ENCODE measurements around the gene FAM184A. TPM values are rescaled to one million over a fixed set of nuclear protein-coding genes. Genes with fewer than 3 reads are reported as not detected.

Gene FAM184A
- total and polyA plus RNA-seq, 2 of the 13 experiments (the other 11 are each of a cell fraction or from before 2014, with no cell fraction given), result 7.0 to 18.0 TPM

GRCh38 chr6:119040229-119040628 lies 38.2 kb downstream of the FAM184A start:
- ATAC-seq, result no peak
- ChIA-PET POLR2A (no interaction called here), CTCF (ENCODE audit: low intra/inter-chr PET ratio, low total read pairs) (no interaction called here)
- H3K79me2 ChIP-seq (ENCODE audit: insufficient read depth, low read length), result no peaks in the 10 kb centered on the region
- no peak for TF ChIP-seq SPEN (CRISPR knock-in tag; IDR thresholded peaks at IDR 0.05; ENCODE audit: low read depth)
- TF ChIP-seq CC2D1A (CRISPR knock-in tag; IDR thresholded peaks at IDR 0.05), result no peak
- TF ChIP-seq, protein P1, sequence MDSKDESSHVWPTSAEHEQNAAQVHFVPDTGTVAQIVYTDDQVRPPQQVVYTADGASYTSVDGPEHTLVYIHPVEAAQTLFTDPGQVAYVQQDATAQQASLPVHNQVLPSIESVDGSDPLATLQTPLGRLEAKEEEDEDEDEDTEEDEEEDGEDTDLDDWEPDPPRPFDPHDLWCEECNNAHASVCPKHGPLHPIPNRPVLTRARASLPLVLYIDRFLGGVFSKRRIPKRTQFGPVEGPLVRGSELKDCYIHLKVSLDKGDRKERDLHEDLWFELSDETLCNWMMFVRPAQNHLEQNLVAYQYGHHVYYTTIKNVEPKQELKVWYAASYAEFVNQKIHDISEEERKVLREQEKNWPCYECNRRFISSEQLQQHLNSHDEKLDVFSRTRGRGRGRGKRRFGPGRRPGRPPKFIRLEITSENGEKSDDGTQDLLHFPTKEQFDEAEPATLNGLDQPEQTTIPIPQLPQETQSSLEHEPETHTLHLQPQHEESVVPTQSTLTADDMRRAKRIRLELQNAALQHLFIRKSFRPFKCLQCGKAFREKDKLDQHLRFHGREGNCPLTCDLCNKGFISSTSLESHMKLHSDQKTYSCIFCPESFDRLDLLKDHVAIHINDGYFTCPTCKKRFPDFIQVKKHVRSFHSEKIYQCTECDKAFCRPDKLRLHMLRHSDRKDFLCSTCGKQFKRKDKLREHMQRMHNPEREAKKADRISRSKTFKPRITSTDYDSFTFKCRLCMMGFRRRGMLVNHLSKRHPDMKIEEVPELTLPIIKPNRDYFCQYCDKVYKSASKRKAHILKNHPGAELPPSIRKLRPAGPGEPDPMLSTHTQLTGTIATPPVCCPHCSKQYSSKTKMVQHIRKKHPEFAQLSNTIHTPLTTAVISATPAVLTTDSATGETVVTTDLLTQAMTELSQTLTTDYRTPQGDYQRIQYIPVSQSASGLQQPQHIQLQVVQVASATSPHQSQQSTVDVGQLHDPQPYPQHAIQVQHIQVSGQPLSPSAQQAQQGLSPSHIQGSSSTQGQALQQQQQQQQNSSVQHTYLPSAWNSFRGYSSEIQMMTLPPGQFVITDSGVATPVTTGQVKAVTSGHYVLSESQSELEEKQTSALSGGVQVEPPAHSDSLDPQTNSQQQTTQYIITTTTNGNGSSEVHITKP (CRISPR knock-in tag; IDR thresholded peaks at IDR 0.05; ENCODE audit: low read depth), result no peak
- TF ChIP-seq U2AF2 (IDR thresholded peaks at IDR 0.05; ENCODE audit: low read depth, low read length), result no peak
- TF ChIP-seq GATAD1 (CRISPR knock-in tag; IDR thresholded peaks at IDR 0.05), result no peak
- TF ChIP-seq TFAP4 (IDR thresholded peaks at IDR 0.05; ENCODE audit: borderline replicate concordance, low read depth), result no peak
- no peak for TF ChIP-seq ZBTB38 (CRISPR knock-in tag; IDR thresholded peaks at IDR 0.05)
- TF ChIP-seq GRHL1 (CRISPR knock-in tag; conservative IDR thresholded peaks at IDR 0.05), result no peak
- TF ChIP-seq MYPOP (CRISPR knock-in tag; IDR thresholded peaks at IDR 0.05), result no peak
- TF ChIP-seq CTCF (CRISPR knock-in tag; IDR thresholded peaks at IDR 0.05), result no peak
- TF ChIP-seq ZNF839 (CRISPR knock-in tag; IDR thresholded peaks at IDR 0.05; ENCODE audit: borderline replicate concordance), result no peak
- TF ChIP-seq, protein P2, sequence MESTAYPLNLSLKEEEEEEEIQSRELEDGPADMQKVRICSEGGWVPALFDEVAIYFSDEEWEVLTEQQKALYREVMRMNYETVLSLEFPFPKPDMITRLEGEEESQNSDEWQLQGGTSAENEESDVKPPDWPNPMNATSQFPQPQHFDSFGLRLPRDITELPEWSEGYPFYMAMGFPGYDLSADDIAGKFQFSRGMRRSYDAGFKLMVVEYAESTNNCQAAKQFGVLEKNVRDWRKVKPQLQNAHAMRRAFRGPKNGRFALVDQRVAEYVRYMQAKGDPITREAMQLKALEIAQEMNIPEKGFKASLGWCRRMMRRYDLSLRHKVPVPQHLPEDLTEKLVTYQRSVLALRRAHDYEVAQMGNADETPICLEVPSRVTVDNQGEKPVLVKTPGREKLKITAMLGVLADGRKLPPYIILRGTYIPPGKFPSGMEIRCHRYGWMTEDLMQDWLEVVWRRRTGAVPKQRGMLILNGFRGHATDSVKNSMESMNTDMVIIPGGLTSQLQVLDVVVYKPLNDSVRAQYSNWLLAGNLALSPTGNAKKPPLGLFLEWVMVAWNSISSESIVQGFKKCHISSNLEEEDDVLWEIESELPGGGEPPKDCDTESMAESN (CRISPR knock-in tag; conservative IDR thresholded peaks at IDR 0.05), result no peak
- TF ChIP-seq MYNN (CRISPR knock-in tag; IDR thresholded peaks at IDR 0.05; ENCODE audit: low read depth), result no peak
- H3K4me1 ChIP-seq (ENCODE audit: insufficient read depth, low read length), result peaks cover 5% of the 10 kb centered on the region
- H3K27ac ChIP-seq (ENCODE audit: extremely low read length, insufficient read depth, low read length), result no peak overlapping the region
- WGBS (ENCODE audit: low lambda C conversion rate), result 96% methylated on average over 8 of the region's 8 CpGs
- no peak for DNase-seq (ENCODE audit: low spot score)
- no peak overlapping the region for H3K4me2 ChIP-seq (ENCODE audit: low read depth, low read length)
- H3K9me3 ChIP-seq (ENCODE audit: low read length), result no peaks in the 10 kb centered on the region
- H2AFZ ChIP-seq (ENCODE audit: low read length), result no peak overlapping the region
- BruUV-seq (replicated peaks), result no TSS peak
- no peaks in the 10 kb centered on the region for H4K20me1 ChIP-seq (ENCODE audit: insufficient read depth, low read length)
- H3K9ac ChIP-seq (ENCODE audit: insufficient read depth, low read depth, low read length), result no peak overlapping the region
- FAIRE-seq, result no peak
- intact Hi-C loops (cut with micrococcal nuclease; ENCODE audit: unreplicated experiment), result no loop called here
- in situ Hi-C loops (cut with HindIII; ENCODE audit: extremely low pct_ligation_motif_present, low pct_unique_long_range_greater_than_20kb), result no loop called here
- no peaks in the 10 kb centered on the region for H3K36me3 ChIP-seq (replicated peaks in 1 of 2; ENCODE audit: control insufficient read depth in 1 of 2, insufficient read depth in 2 of 2, low read length in 2 of 2)
- no peaks in the 10 kb centered on the region for H3K27me3 ChIP-seq (ENCODE audit: control insufficient read depth in 1 of 2, insufficient read depth in 2 of 2, low read length in 2 of 2)
- H3K4me3 ChIP-seq (replicated peaks in 1 of 3; ENCODE audit: insufficient read depth in 1 of 3, low read depth in 2 of 3, low read length in 3 of 3), result no peak overlapping the region
